ENCODE results near the gene GAK.

- TF ChIP-seq CTCF (optimal IDR thresholded peaks at IDR 0.05 in 1 of 3, IDR thresholded peaks at IDR 0.05 in 1 of 3, conservative IDR thresholded peaks at IDR 0.05 in 1 of 3; ENCODE audit: extremely low read depth in 1 of 3, insufficient read depth in 2 of 3, low read length in 3 of 3) (no peak), EZH2 (IDR thresholded peaks at IDR 0.05; ENCODE audit: low read length) (no peak)
Observed at GRCh38 chr4:915595-915994, 16.5 kb downstream of the GAK start.

Data from keratinocyte (primary cell).